SK-N-SH (cell line): ENCODE results near the gene CEP152. TPM values are rescaled to one million over a fixed set of nuclear protein-coding genes. Genes with fewer than 3 reads are reported as not detected.

Experiments used
- CTCF ChIA-PET: fragments of 300-600, 350-600 bp; formaldehyde crosslinking; extraction: SDS; loops from one replicate; lab custom pipeline; 2021; lab: Yijun Ruan, JAX
- POLR2A ChIA-PET: fragments of 350-600 bp; sonication (Branson Sonifier 250); formaldehyde crosslinking; extraction: SDS; loops from one replicate; lab custom pipeline; 2020; ENCODE audit warnings: antibody characterized with exemption, inconsistent platforms; lab: Yijun Ruan, JAX
- DNase-seq: peaks from one replicate; pipeline ENCODE4 v3.0.0; 2012
- H2AFZ ChIP-seq: fragments of 200-600 bp; sonication (generic); 2 replicates; pipeline ENCODE4 v1.8.1; 2016; ENCODE audit warnings: antibody characterized with exemption, mild to moderate bottlenecking, low read depth
- H3F3A ChIP-seq: fragments of 200-600 bp; sonication (generic); replicated peaks from 2 replicates; pipeline ENCODE3; 2016; ENCODE audit warnings: antibody characterized with exemption, mild to moderate bottlenecking; ENCODE audit not compliant: insufficient read depth
- H3K27ac ChIP-seq, 2 experiments: fragments of 200-500 bp in 1 of 2; fragments of 200-600 bp in 1 of 2; sonication (Bioruptor generic) in 1 of 2; sonication (generic), shearing (Covaris generic) in 1 of 2; 2 replicates each; pipeline versions ENCODE4 v1.5.1 to v1.6.1; 2014 to 2016; ENCODE audit warnings: low read depth in 2 of 2, inconsistent platforms in 1 of 2, low read length in 1 of 2, mild to moderate bottlenecking in 1 of 2, mixed read lengths in 1 of 2
- H3K27me3 ChIP-seq: fragments of 200-600 bp; sonication (generic), shearing (Covaris generic); 2 replicates; pipeline ENCODE4 v1.6.1; 2016; ENCODE audit warnings: mixed run types; ENCODE audit not compliant: insufficient read depth
- H3K36me3 ChIP-seq, 2 experiments: fragments of 200-500 bp in 1 of 2; fragments of 200-600 bp in 1 of 2; sonication (Bioruptor generic) in 1 of 2; sonication (generic) in 1 of 2; replicated peaks in 1 of 2; 2 replicates each; pipeline versions ENCODE3 to v1.5.1; 2014 to 2016; ENCODE audit warnings: low read length in 1 of 2, mild to moderate bottlenecking in 1 of 2; ENCODE audit not compliant: insufficient read depth in 2 of 2, control insufficient read depth in 1 of 2
- H3K4me1 ChIP-seq, 2 experiments: fragments of 200-500 bp in 1 of 2; fragments of 200-600 bp in 1 of 2; sonication (Bioruptor generic) in 1 of 2; sonication (generic), shearing (Covaris generic) in 1 of 2; 2 replicates each; pipeline versions ENCODE4 v1.5.1 to v1.6.1; 2014 to 2016; ENCODE audit warnings: low read depth in 1 of 2, low read length in 1 of 2, mixed run types in 1 of 2; ENCODE audit not compliant: insufficient read depth in 2 of 2, control insufficient read depth in 1 of 2
- H3K4me2 ChIP-seq: fragments of 200-600 bp; sonication (generic), shearing (Covaris generic); 2 replicates; pipeline ENCODE4 v1.6.1; 2017; ENCODE audit warnings: mixed run types
- H3K4me3 ChIP-seq, 2 experiments: fragments of 200-500 bp in 1 of 2; fragments of 200-600 bp in 1 of 2; sonication (Bioruptor generic) in 1 of 2; sonication (generic), shearing (Covaris generic) in 1 of 2; 2 replicates each; pipeline versions ENCODE4 v1.5.1 to v1.8.1; 2014 to 2016; ENCODE audit warnings: low read depth in 2 of 2, inconsistent platforms in 1 of 2, low read length in 1 of 2, mild to moderate bottlenecking in 1 of 2, mixed read lengths in 1 of 2, moderate library complexity in 1 of 2
- H3K79me2 ChIP-seq: fragments of 200-600 bp; sonication (generic); 2 replicates; pipeline ENCODE4 v1.8.1; 2017; ENCODE audit warnings: mild to moderate bottlenecking; ENCODE audit not compliant: insufficient read depth
- H3K9ac ChIP-seq: fragments of 200-600 bp; sonication (generic); 2 replicates; pipeline ENCODE4 v1.6.1; 2017; ENCODE audit warnings: mixed run types
- H3K9me2 ChIP-seq: fragments of 200-600 bp; sonication (generic); 2 replicates; pipeline ENCODE4 v1.6.1; 2017; ENCODE audit warnings: mixed run types
- H3K9me3 ChIP-seq: fragments of 200-600 bp; sonication (generic); 2 replicates; pipeline ENCODE4 v1.6.1; 2017; ENCODE audit warnings: mixed run types, mild to moderate bottlenecking, moderate library complexity
- H4K20me1 ChIP-seq: fragments of 200-600 bp; sonication (generic); 2 replicates; pipeline ENCODE4 v1.6.1; 2017; ENCODE audit warnings: mild to moderate bottlenecking, mixed run types; ENCODE audit not compliant: insufficient read depth
- CTCF ChIP-seq: fragments of 200-600 bp; sonication (generic); IDR thresholded peaks from 2 replicates; pipeline ENCODE4 v1.6.1; 2017; ENCODE audit warnings: antibody characterized with exemption, mild to moderate bottlenecking, moderate library complexity
- ELF1 ChIP-seq: IDR thresholded peaks from 2 replicates; pipeline ENCODE4 v1.4.0; 2012
- EP300 ChIP-seq, 2 experiments: IDR thresholded peaks; 2 replicates each; pipeline versions ENCODE4 v1.4.0 to v1.6.1; 2012; ENCODE audit warnings: borderline replicate concordance in 1 of 2, low read depth in 1 of 2, low read length in 1 of 2
- FOXJ3 ChIP-seq: sonication (generic); formaldehyde crosslinking; IDR thresholded peaks from 2 replicates; pipeline ENCODE4 v1.5.1; 2020; ENCODE audit warnings: mild to moderate bottlenecking, missing genetic modification reagents
- GABPA ChIP-seq: IDR thresholded peaks from 2 replicates; pipeline ENCODE4 v1.4.0; 2012; ENCODE audit warnings: low read depth, mild to moderate bottlenecking
- GATA2 ChIP-seq: sonication (generic); formaldehyde crosslinking; IDR thresholded peaks from 2 replicates; pipeline ENCODE4 v1.5.0; 2020; ENCODE audit warnings: mild to moderate bottlenecking, missing genetic modification reagents
- IRF3 ChIP-seq: fragments of 150-350 bp; IDR thresholded peaks from 2 replicates; pipeline ENCODE4 v1.6.1; 2016; ENCODE audit warnings: mild to moderate bottlenecking, low read depth, low read length
- JUND ChIP-seq: IDR thresholded peaks from 2 replicates; pipeline ENCODE4 v1.4.0; 2012
- MEF2A ChIP-seq: IDR thresholded peaks from 2 replicates; pipeline ENCODE4 v1.4.0; 2012; ENCODE audit warnings: low read depth, borderline replicate concordance
- NFIC ChIP-seq: IDR thresholded peaks from 2 replicates; pipeline ENCODE4 v1.4.0; 2012; ENCODE audit warnings: borderline replicate concordance
- PBX3 ChIP-seq: IDR thresholded peaks from 2 replicates; pipeline ENCODE4; 2012
- POLR2AphosphoS5 ChIP-seq: IDR thresholded peaks from 2 replicates; pipeline ENCODE4 v1.6.1; 2012; ENCODE audit warnings: low read depth, low read length
- RAD21 ChIP-seq: IDR thresholded peaks from 2 replicates; pipeline ENCODE4 v1.6.1; 2012; ENCODE audit warnings: mild to moderate bottlenecking, low read length
- RCOR1 ChIP-seq: fragments of 150-350 bp; IDR thresholded peaks from 2 replicates; pipeline ENCODE4 v1.6.1; 2017; ENCODE audit warnings: antibody characterized with exemption, low read length
- RFX5 ChIP-seq: IDR thresholded peaks from 2 replicates; pipeline ENCODE4 v1.6.1; 2012; ENCODE audit warnings: mild to moderate bottlenecking, improper control_type of control experiment, low read length
- RXRA ChIP-seq: IDR thresholded peaks from 2 replicates; pipeline ENCODE4 v1.4.0; 2012; ENCODE audit warnings: low read depth, mild to moderate bottlenecking, borderline replicate concordance
- SMC3 ChIP-seq: IDR thresholded peaks from 2 replicates; pipeline ENCODE4 v1.6.1; 2012; ENCODE audit warnings: low read depth, low read length, improper control_type of control experiment
- TCF12 ChIP-seq: IDR thresholded peaks from 2 replicates; pipeline ENCODE4 v1.4.0; 2012
- USF1 ChIP-seq: IDR thresholded peaks from 2 replicates; pipeline ENCODE4 v1.4.0; 2012; ENCODE audit warnings: low read depth, borderline replicate concordance
- USF2 ChIP-seq: fragments of 150-350 bp; IDR thresholded peaks from 2 replicates; pipeline ENCODE4 v1.6.1; 2017; ENCODE audit warnings: antibody characterized with exemption, low read length, low read depth, borderline replicate concordance
- YY1 ChIP-seq: IDR thresholded peaks from 2 replicates; pipeline ENCODE4 v1.4.0; 2012; ENCODE audit warnings: low read depth, mild to moderate bottlenecking
- WGBS: methylation state at CpG from one replicate; pipeline ENCODE4 v1.1.6; 2017; ENCODE audit warnings: low lambda C conversion rate; 5-methylcytosine and 5-hydroxymethylcytosine counted together
- polyA plus RNA-seq, 3 experiments: library from polyadenylated mRNA; depleted of rRNA; stranded (reverse); fragments of >200 nt; gene quantifications; 2 replicates each; pipeline ENCODE4 v1.2.3, GENCODE V29; 2012

The CEP152 gene
- polyA plus RNA-seq, 1 of the 3 experiments (the other 2 are of a cell fraction) = 0.71 TPM

- POLR2A ChIA-PET = no interaction called here
- Histone ChIP-seq H4K20me1 (no peaks in the 10 kb centered on the region), H2AFZ (no peak overlapping the region), H3K36me3 (peaks cover 0 to 3% of the 10 kb centered on the region in 2 experiments), H3K4me3 (no peak overlapping the region), H3K4me2 (no peak overlapping the region; the same call in 1 of the 2 replicates), H3F3A (peaks cover 22% of the 10 kb centered on the region), H3K4me1 (peaks cover 12 to 20% of the 10 kb centered on the region in 2 experiments; a peak in 3 of 4 replicates), H3K27ac (peak overlapping the region in 1 of 2 experiments; percentile 73; a peak in 2 of 4 replicates), H3K79me2 (peaks cover 90% of the 10 kb centered on the region), H3K9me2 (no peaks in the 10 kb centered on the region), H3K27me3 (no peaks in the 10 kb centered on the region), H3K9me3 (no peaks in the 10 kb centered on the region), H3K9ac (no peak overlapping the region)
- CTCF ChIA-PET = interaction anchor here (0.6 to 1.5 kb wide), 4 partner anchors 51 to 1622 kb away, joined by 3 to 8 read pairs (median 4); no protein-coding TSS in a partner anchor
- TF ChIP-seq RAD21 = no peak
- no peak for TF ChIP-seq RFX5
- 85% methylated on average over 2 of the region's 2 CpGs for WGBS
- no peak for DNase-seq
These were observed 5.3 kb downstream of the CEP152 start for GRCh38 chr15:48805591-48805990.

- no peak for DNase-seq
- H3F3A ChIP-seq = peaks cover 22% of the 10 kb centered on the region
- no peak overlapping the region for H2AFZ ChIP-seq
- H3K36me3 ChIP-seq = peaks cover 0 to 3% of the 10 kb centered on the region in 2 experiments
- H3K27ac ChIP-seq = peak overlapping the region in 1 of 2 experiments; percentile 80; a peak in 2 of 4 replicates
- H3K79me2 ChIP-seq = peaks cover 89% of the 10 kb centered on the region
- H3K9me2 ChIP-seq = no peaks in the 10 kb centered on the region
- WGBS = 71% methylated on average over 1 of the region's 2 CpGs
- H4K20me1 ChIP-seq = no peaks in the 10 kb centered on the region
- no peak for TF ChIP-seq GABPA
- no peak for TF ChIP-seq MEF2A
- no peak for TF ChIP-seq POLR2AphosphoS5
- no peak for TF ChIP-seq SMC3
- TF ChIP-seq USF2 = no peak
- no peak for TF ChIP-seq USF1
- no peak for TF ChIP-seq IRF3
- no peak for TF ChIP-seq RCOR1
- no peak for TF ChIP-seq FOXJ3 (CRISPR knock-in tag)
- TF ChIP-seq TCF12 = no peak
- no peak for TF ChIP-seq RXRA
- TF ChIP-seq EP300 (IDR thresholded peaks at IDR 0.05; ENCODE audit: borderline replicate concordance in 1 of 2, low read depth in 1 of 2, low read length in 1 of 2) = no peak
- TF ChIP-seq CTCF = no peak
- no peak for TF ChIP-seq ELF1
- TF ChIP-seq NFIC = no peak
- no peak for TF ChIP-seq PBX3
- no peak for TF ChIP-seq YY1
- no peak for TF ChIP-seq GATA2 (CRISPR knock-in tag)
- TF ChIP-seq JUND = no peak
- H3K9me3 ChIP-seq = no peaks in the 10 kb centered on the region
- ChIA-PET POLR2A (no interaction called here), CTCF (interaction anchor here (1.2 kb wide), 1 partner anchor 446 kb away, joined by 5 read pairs; no protein-coding TSS in a partner anchor)
- H3K27me3 ChIP-seq = no peaks in the 10 kb centered on the region
- H3K4me1 ChIP-seq = peaks cover 7 to 29% of the 10 kb centered on the region in 2 experiments; a peak in 3 of 4 replicates
- no peak overlapping the region for H3K9ac ChIP-seq
- H3K4me3 ChIP-seq = no peak overlapping the region
- H3K4me2 ChIP-seq = no peak overlapping the region
These were observed 7.0 kb downstream of the CEP152 start for GRCh38 chr15:48803877-48804276.
